Endothelial cell of umbilical vein (primary cell): ENCODE results near the gene NOSIP. TPM values are rescaled to one million over a fixed set of nuclear protein-coding genes. Genes with fewer than 3 reads are reported as not detected.

ENCODE experiments used
- BruUV-seq: library from RNA; stranded (reverse); fragments of 400-500 nt; replicated peaks from 2 replicates; lab custom pipeline; 2021; lab: Mats Ljungman, UMichigan
- CTCF ChIA-PET: fragments of 300-600, 350-600 bp; sonication (Branson Sonifier 250); formaldehyde crosslinking; loops from one replicate; lab custom pipeline; 2021; ENCODE audit warnings: antibody characterized with exemption, inconsistent platforms; lab: Charles Lee
- POLR2A ChIA-PET: fragments of 300-600, 350-600 bp; sonication (Branson Sonifier 250); formaldehyde crosslinking; loops from one replicate; lab custom pipeline; 2021; ENCODE audit warnings: antibody characterized with exemption, inconsistent platforms; lab: Charles Lee
- DNase-seq: peaks from one replicate; pipeline ENCODE4 v3.0.0-alpha.2; 2011; ENCODE audit warnings: low read depth, low spot score
- FAIRE-seq: peaks from 2 replicates; lab custom pipeline; 2011; peaks lifted over from hg19 to GRCh38; lab: Jason Lieb, UNC
- H2AFZ ChIP-seq: 2 replicates; pipeline ENCODE4 v1.6.0; 2012; ENCODE audit warnings: low read depth, low read length, control low read depth, inconsistent platforms
- H3K27ac ChIP-seq: 2 replicates; pipeline ENCODE4 v1.5.1; 2011; ENCODE audit warnings: low read depth, mild to moderate bottlenecking, control low read depth, low read length, moderate library complexity; ENCODE audit not compliant: insufficient read depth
- H3K27me3 ChIP-seq, 2 experiments: 2 replicates each; pipeline versions ENCODE4 v1.6.0 to v1.6.1; 2011; ENCODE audit warnings: low read length in 2 of 2, mixed read lengths in 1 of 2; ENCODE audit not compliant: control insufficient read depth in 2 of 2, insufficient read depth in 2 of 2
- H3K36me3 ChIP-seq, 2 experiments: 2 replicates in 1 of 2; 3 replicates in 1 of 2; pipeline ENCODE4 v1.5.1; 2011; ENCODE audit warnings: low read length in 2 of 2, mild to moderate bottlenecking in 1 of 2, moderate library complexity in 1 of 2; ENCODE audit not compliant: control insufficient read depth in 2 of 2, insufficient read depth in 2 of 2; ENCODE audit errors: extremely low read depth in 1 of 2
- H3K4me1 ChIP-seq: 3 replicates; pipeline ENCODE4 v1.5.1; 2011; ENCODE audit warnings: mild to moderate bottlenecking, low read length; ENCODE audit not compliant: control insufficient read depth, insufficient read depth; ENCODE audit errors: extremely low read depth
- H3K4me2 ChIP-seq: 2 replicates; pipeline ENCODE4 v1.6.1; 2011; ENCODE audit warnings: low read length, control low read depth, mixed read lengths; ENCODE audit not compliant: insufficient read depth
- H3K4me3 ChIP-seq, 3 experiments: fragments of 200-600 bp in 1 of 3; sonication (generic), shearing (Covaris generic) in 1 of 3; replicated peaks in 1 of 3; 2 replicates each; pipeline ENCODE4 v1.5.1; 2011 to 2016; ENCODE audit warnings: control low read depth in 3 of 3, low read length in 3 of 3, mild to moderate bottlenecking in 2 of 3, inconsistent platforms in 1 of 3, low read depth in 1 of 3, moderate library complexity in 1 of 3; ENCODE audit not compliant: insufficient read depth in 1 of 3
- H3K79me2 ChIP-seq: 2 replicates; pipeline ENCODE4 v1.6.0; 2012; ENCODE audit warnings: low read length, inconsistent platforms; ENCODE audit not compliant: control insufficient read depth, insufficient read depth
- H3K9ac ChIP-seq: replicated peaks from 2 replicates; pipeline ENCODE3; 2011; ENCODE audit warnings: low read length, control low read depth; ENCODE audit not compliant: insufficient read depth; ENCODE audit errors: extremely low read depth
- H3K9me1 ChIP-seq: replicated peaks from 3 replicates; pipeline ENCODE4 v1.6.0; 2011; ENCODE audit warnings: mild to moderate bottlenecking, low read length; ENCODE audit not compliant: control insufficient read depth, insufficient read depth; ENCODE audit errors: extremely low read depth
- H3K9me3 ChIP-seq: replicated peaks from 2 replicates; pipeline ENCODE4 v1.5.1; 2012; ENCODE audit warnings: low read length, inconsistent platforms; ENCODE audit not compliant: control insufficient read depth, insufficient read depth
- H4K20me1 ChIP-seq: replicated peaks from 2 replicates; pipeline ENCODE3; 2011; ENCODE audit warnings: mild to moderate bottlenecking, low read length; ENCODE audit not compliant: control insufficient read depth, insufficient read depth; ENCODE audit errors: extremely low read depth
- CTCF ChIP-seq, 2 donors: IDR thresholded peaks; 1 replicate in 1 of 2; 2 replicates in 1 of 2; pipeline ENCODE4 v1.5.1; 2011; ENCODE audit warnings: low read length in 2 of 2, mild to moderate bottlenecking in 2 of 2, moderate library complexity in 2 of 2, control low read depth in 1 of 2, inconsistent platforms in 1 of 2, low read depth in 1 of 2; ENCODE audit not compliant: insufficient read depth in 1 of 2; ENCODE audit errors: extremely low read depth in 1 of 2
- EZH2 ChIP-seq: IDR thresholded peaks from 2 replicates; pipeline ENCODE4 v1.6.1; 2012; ENCODE audit warnings: borderline replicate concordance, low read depth, mild to moderate bottlenecking, moderate library complexity, low read length, inconsistent platforms; ENCODE audit not compliant: severe bottlenecking
- FOS ChIP-seq: IDR thresholded peaks from 2 replicates; pipeline ENCODE4 v1.6.1; 2011; ENCODE audit warnings: mild to moderate bottlenecking, low read length, moderate library complexity, borderline replicate concordance; ENCODE audit not compliant: insufficient read depth
- GATA2 ChIP-seq: IDR thresholded peaks from 2 replicates; pipeline ENCODE4 v1.7.0; 2011; ENCODE audit warnings: low read depth, mild to moderate bottlenecking, moderate library complexity, mixed read lengths, low read length; ENCODE audit not compliant: insufficient read length, insufficient read depth
- POLR2A ChIP-seq: IDR thresholded peaks from 2 replicates; pipeline ENCODE4 v1.6.1; 2012; ENCODE audit warnings: low read depth, mild to moderate bottlenecking, control low read depth, low read length
- POLR2AphosphoS5 ChIP-seq: IDR thresholded peaks from 2 replicates; pipeline ENCODE4 v1.6.1; 2012; ENCODE audit warnings: low read depth, mild to moderate bottlenecking, control low read depth, low read length, moderate library complexity; ENCODE audit not compliant: insufficient read depth
- dilution Hi-C: fragments of 300-500 bp; cut with MboI; formaldehyde crosslinking; loops from one replicate; pipeline ENCODE4 v1.15.0; 2019; ENCODE audit warnings: low sequenced_read_pairs; ENCODE audit not compliant: extremely low pct_ligation_motif_present
- intact Hi-C: fragments of 100-400 bp; cut with micrococcal nuclease; formaldehyde crosslinking; loops from one replicate; pipeline ENCODE4 v1.10.0; 2022
- polyA plus RNA-seq, 4 experiments: library from polyadenylated mRNA; depleted of rRNA in 3 of 4; stranded (reverse) in 3 of 4; unstranded in 1 of 4; fragments of >200 nt; gene quantifications; 2 replicates each; pipeline versions ENCODE4 v1.2.1 to v1.2.3, GENCODE V29; 2011 to 2012; ENCODE audit warnings: missing spikeins in 1 of 4
- total RNA-seq: library from RNA; stranded (reverse); gene quantifications from 2 replicates; pipeline ENCODE4 v1.2.3, GENCODE V29; 2021
- TF ChIP-seq, protein P1 (sequence below): IDR thresholded peaks from 2 replicates; pipeline ENCODE4 v1.6.1; 2011; ENCODE audit not compliant: insufficient read depth, insufficient read length

Gene NOSIP
- total and polyA plus RNA-seq, 2 donors (not counting 3 experiments of a cell fraction or from before 2014, with no cell fraction given) = 77.5 to 128 TPM

- Histone ChIP-seq H3K9me1 (no peaks in the 10 kb centered on the region), H3K4me2 (no peak overlapping the region), H4K20me1 (no peaks in the 10 kb centered on the region), H3K79me2 (no peaks in the 10 kb centered on the region), H3K9ac (no peak overlapping the region), H3K36me3 (peaks cover 9 to 16% of the 10 kb centered on the region in 2 experiments), H3K4me3 (no peak overlapping the region), H2AFZ (no peak overlapping the region), H3K4me1 (peaks cover 22% of the 10 kb centered on the region), H3K9me3 (no peaks in the 10 kb centered on the region), H3K27ac (no peak overlapping the region), H3K27me3 (no peaks in the 10 kb centered on the region)
- FAIRE-seq (peak; percentile 71), DNase-seq (no peak)
- intact Hi-C loops (no loop called here), dilution Hi-C loops (no loop called here)
- CTCF ChIA-PET = interaction anchor here (3.3 to 4.6 kb wide), 2 partner anchors 18 to 50 kb away, joined by 12 to 50 read pairs; no protein-coding TSS in a partner anchor
- TF ChIP-seq POLR2A = no peak
- TF ChIP-seq FOS = no peak
- TF ChIP-seq GATA2 = no peak
- no peak for TF ChIP-seq EZH2
- no peak for TF ChIP-seq POLR2AphosphoS5
- TF ChIP-seq, protein P1, sequence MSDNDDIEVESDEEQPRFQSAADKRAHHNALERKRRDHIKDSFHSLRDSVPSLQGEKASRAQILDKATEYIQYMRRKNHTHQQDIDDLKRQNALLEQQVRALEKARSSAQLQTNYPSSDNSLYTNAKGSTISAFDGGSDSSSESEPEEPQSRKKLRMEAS = no peak
- no peak for TF ChIP-seq CTCF (IDR thresholded peaks at IDR 0.05; ENCODE audit: extremely low read depth in 1 of 2, insufficient read depth in 1 of 2, low read depth in 1 of 2, low read length in 2 of 2)
- BruUV-seq = no TSS peak
- POLR2A ChIA-PET = interaction anchor here (0.6 kb wide), 1 partner anchor 64 kb away, joined by 3 read pairs; no protein-coding TSS in a partner anchor
Measured at GRCh38 chr19:49552749-49553148, 27.6 kb downstream of the NOSIP start.
